HL-60/S4 treated with retinoic acid at 250 ng/mL for 4 days and 3 days (cell line): ENCODE results near the gene GPR15.

Experiments used
- in situ Hi-C: fragments of 300-500 bp; cut with MboI; formaldehyde crosslinking; loops from 2 replicates; pipeline ENCODE4 v1.7.0; 2022; ENCODE audit warnings: low sequenced_read_pairs

GPR15 gene

GRCh38 chr3:98582042-98582441 is 50.3 kb downstream of the GPR15 start:
- in situ Hi-C loops = no loop called here

GRCh38 chr3:98583766-98584165 is 52.0 kb downstream of the GPR15 start:
- in situ Hi-C loops = no loop called here
